ENCODE results near the gene SPTBN1.

SPTBN1 gene

DNA sequence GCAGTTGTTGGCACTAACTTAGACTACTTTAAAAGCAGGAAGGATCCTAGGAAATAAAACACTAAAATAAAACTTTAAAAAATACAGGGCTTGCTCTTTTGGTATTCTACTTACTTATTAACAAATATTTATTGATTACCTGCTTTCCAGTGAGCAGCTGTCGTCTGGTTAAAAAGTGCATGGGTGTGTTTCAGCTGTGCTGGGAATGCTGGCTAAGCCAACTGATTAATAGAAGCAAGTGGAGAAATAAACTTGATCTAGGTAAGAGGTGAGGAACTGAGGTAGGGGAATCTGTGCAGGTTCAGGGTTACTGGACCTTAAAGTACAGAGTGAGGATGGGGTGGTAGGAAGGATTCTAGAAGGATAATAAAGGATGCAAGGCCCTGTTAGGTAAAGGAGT, 110.8 kb downstream of the SPTBN1 start:
- H3K4me1 ChIP-seq (ENCODE audit: insufficient read depth, low read length), result peaks cover 47% of the 10 kb centered on the region
- WGBS, result 88% methylated on average over 1 of the region's 1 CpG
- H3K4me3 ChIP-seq (ENCODE audit: low read length), result no peak overlapping the region
- H3K27me3 ChIP-seq (ENCODE audit: insufficient read depth, low read length), result no peaks in the 10 kb centered on the region
- H3K9me3 ChIP-seq (ENCODE audit: insufficient read depth, low read depth, low read length), result no peaks in the 10 kb centered on the region
- no peak overlapping the region for H3K9ac ChIP-seq (ENCODE audit: low read depth, low read length)
- H3K27ac ChIP-seq (ENCODE audit: low read depth, low read length), result no peak overlapping the region
- no peaks in the 10 kb centered on the region for H3K36me3 ChIP-seq (ENCODE audit: insufficient read depth, low read length)

- Histone ChIP-seq H3K4me1 (ENCODE audit: insufficient read depth, low read length) (peaks cover 60% of the 10 kb centered on the region), H3K4me3 (ENCODE audit: low read length) (no peak overlapping the region), H3K27ac (ENCODE audit: low read depth, low read length) (no peak overlapping the region), H3K9me3 (ENCODE audit: insufficient read depth, low read depth, low read length) (no peaks in the 10 kb centered on the region), H3K36me3 (ENCODE audit: insufficient read depth, low read length) (no peaks in the 10 kb centered on the region), H3K27me3 (ENCODE audit: insufficient read depth, low read length) (no peaks in the 10 kb centered on the region), H3K9ac (ENCODE audit: low read depth, low read length) (no peak overlapping the region)
- 58% methylated on average over 5 of the region's 5 CpGs for WGBS
Observed at GRCh38 chr2:54568876-54569321, 112.8 kb downstream of the SPTBN1 start.

DNA sequence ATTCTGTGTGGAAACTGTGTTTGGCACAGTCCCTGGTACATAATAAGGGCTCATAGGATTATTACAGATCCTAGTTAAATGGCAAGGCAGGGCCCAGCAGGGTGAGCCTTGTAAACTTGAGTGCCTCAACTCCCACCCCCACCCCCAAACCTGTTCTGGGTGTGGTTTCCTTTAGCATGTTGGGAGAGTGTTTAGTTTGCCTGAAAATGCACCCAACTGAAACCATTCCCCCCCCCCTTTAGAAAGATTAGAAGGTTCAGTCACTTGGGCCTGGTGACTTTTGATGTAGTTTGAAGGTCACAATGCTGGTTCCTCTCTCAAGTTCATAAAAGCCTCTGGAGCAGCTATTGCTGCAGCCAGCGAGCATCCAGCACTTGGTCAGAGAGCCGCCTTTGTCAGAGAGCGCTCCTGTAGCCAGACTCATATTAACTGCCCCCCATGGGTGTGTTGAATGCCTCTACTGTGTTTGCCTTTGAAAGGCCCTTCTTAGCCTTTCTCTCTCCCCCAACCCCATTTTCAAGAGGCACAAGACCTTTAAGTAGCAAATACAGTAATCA, 113.7 kb downstream of the SPTBN1 start:
- WGBS, result 41% methylated on average over 3 of the region's 3 CpGs
- Histone ChIP-seq H3K27me3 (ENCODE audit: insufficient read depth, low read length) (no peaks in the 10 kb centered on the region), H3K27ac (ENCODE audit: low read depth, low read length) (peak overlapping the region; percentile 15; the same call in 1 of the 2 replicates), H3K4me3 (ENCODE audit: low read length) (peak overlapping the region; percentile 8; the same call in 1 of the 2 replicates), H3K9ac (ENCODE audit: low read depth, low read length) (0 out of 2 replicates have a peak overlapping the region, but pooled peaks have one; percentile 39), H3K9me3 (ENCODE audit: insufficient read depth, low read depth, low read length) (no peaks in the 10 kb centered on the region), H3K4me1 (ENCODE audit: insufficient read depth, low read length) (peaks cover 65% of the 10 kb centered on the region), H3K36me3 (ENCODE audit: insufficient read depth, low read length) (no peaks in the 10 kb centered on the region)

GRCh38 chr2:54570321-54570855, 114.3 kb downstream of the SPTBN1 start:
- H3K9ac ChIP-seq (ENCODE audit: low read depth, low read length), result 0 out of 2 replicates have a peak overlapping the region, but pooled peaks have one; percentile 39
- H3K9me3 ChIP-seq (ENCODE audit: insufficient read depth, low read depth, low read length), result no peaks in the 10 kb centered on the region
- H3K4me1 ChIP-seq (ENCODE audit: insufficient read depth, low read length), result peaks cover 70% of the 10 kb centered on the region
- 86% methylated on average over 5 of the region's 5 CpGs for WGBS
- no peaks in the 10 kb centered on the region for H3K27me3 ChIP-seq (ENCODE audit: insufficient read depth, low read length)
- H3K4me3 ChIP-seq (ENCODE audit: low read length), result 0 out of 2 replicates have a peak overlapping the region, but pooled peaks have one; percentile 8
- peak overlapping the region; percentile 15; the same call in 1 of the 2 replicates for H3K27ac ChIP-seq (ENCODE audit: low read depth, low read length)
- H3K36me3 ChIP-seq (ENCODE audit: insufficient read depth, low read length), result no peaks in the 10 kb centered on the region

- Histone ChIP-seq H3K9ac (ENCODE audit: low read depth, low read length) (no peak overlapping the region), H3K4me3 (ENCODE audit: low read length) (no peak overlapping the region), H3K9me3 (ENCODE audit: insufficient read depth, low read depth, low read length) (no peaks in the 10 kb centered on the region), H3K4me1 (ENCODE audit: insufficient read depth, low read length) (peaks cover 74% of the 10 kb centered on the region), H3K27me3 (ENCODE audit: insufficient read depth, low read length) (no peaks in the 10 kb centered on the region), H3K27ac (ENCODE audit: low read depth, low read length) (no peak overlapping the region), H3K36me3 (ENCODE audit: insufficient read depth, low read length) (no peaks in the 10 kb centered on the region)
- 64% methylated on average over 8 of the region's 10 CpGs for WGBS
Observed at GRCh38 chr2:54570925-54571694, 115.0 kb downstream of the SPTBN1 start.

- no peaks in the 10 kb centered on the region for H3K27me3 ChIP-seq (ENCODE audit: insufficient read depth, low read length)
- H3K27ac ChIP-seq (ENCODE audit: low read depth, low read length), result no peak overlapping the region
- H3K9ac ChIP-seq (ENCODE audit: low read depth, low read length), result no peak overlapping the region
- peaks cover 82% of the 10 kb centered on the region for H3K4me1 ChIP-seq (ENCODE audit: insufficient read depth, low read length)
- H3K36me3 ChIP-seq (ENCODE audit: insufficient read depth, low read length), result no peaks in the 10 kb centered on the region
- H3K9me3 ChIP-seq (ENCODE audit: insufficient read depth, low read depth, low read length), result no peaks in the 10 kb centered on the region
- H3K4me3 ChIP-seq (ENCODE audit: low read length), result no peak overlapping the region
- WGBS, result 58% methylated on average over 4 of the region's 4 CpGs
Observed at GRCh38 chr2:54572262-54572635, 116.1 kb downstream of the SPTBN1 start.

- Histone ChIP-seq H3K4me3 (ENCODE audit: low read length) (no peak overlapping the region), H3K4me1 (ENCODE audit: insufficient read depth, low read length) (peaks cover 85% of the 10 kb centered on the region)
Observed at GRCh38 chr2:54572636-54573536, 116.8 kb downstream of the SPTBN1 start.

GRCh38 chr2:54573537-54573919, 117.4 kb downstream of the SPTBN1 start:
- no peak overlapping the region for H3K9ac ChIP-seq (ENCODE audit: low read depth, low read length)
- H3K27ac ChIP-seq (ENCODE audit: low read depth, low read length), result no peak overlapping the region
- no peaks in the 10 kb centered on the region for H3K27me3 ChIP-seq (ENCODE audit: insufficient read depth, low read length)
- WGBS, result 78% methylated on average over 4 of the region's 5 CpGs
- no peaks in the 10 kb centered on the region for H3K36me3 ChIP-seq (ENCODE audit: insufficient read depth, low read length)
- no peak overlapping the region for H3K4me3 ChIP-seq (ENCODE audit: low read length)
- no peaks in the 10 kb centered on the region for H3K9me3 ChIP-seq (ENCODE audit: insufficient read depth, low read depth, low read length)
- peaks cover 85% of the 10 kb centered on the region for H3K4me1 ChIP-seq (ENCODE audit: insufficient read depth, low read length)

More at GRCh38 chr2:54572636-54573536, 116.8 kb downstream of the SPTBN1 start:
- Histone ChIP-seq H3K36me3 (ENCODE audit: insufficient read depth, low read length) (no peaks in the 10 kb centered on the region), H3K27ac (ENCODE audit: low read depth, low read length) (no peak overlapping the region), H3K9ac (ENCODE audit: low read depth, low read length) (no peak overlapping the region), H3K9me3 (ENCODE audit: insufficient read depth, low read depth, low read length) (no peaks in the 10 kb centered on the region), H3K27me3 (ENCODE audit: insufficient read depth, low read length) (no peaks in the 10 kb centered on the region)
- WGBS, result 69% methylated on average over 9 of the region's 9 CpGs

- Histone ChIP-seq H3K4me3 (ENCODE audit: low read length) (no peak overlapping the region), H3K27me3 (ENCODE audit: insufficient read depth, low read length) (no peaks in the 10 kb centered on the region), H3K27ac (ENCODE audit: low read depth, low read length) (no peak overlapping the region), H3K36me3 (ENCODE audit: insufficient read depth, low read length) (no peaks in the 10 kb centered on the region), H3K4me1 (ENCODE audit: insufficient read depth, low read length) (peaks cover 85% of the 10 kb centered on the region), H3K9me3 (ENCODE audit: insufficient read depth, low read depth, low read length) (no peaks in the 10 kb centered on the region), H3K9ac (ENCODE audit: low read depth, low read length) (no peak overlapping the region)
- 89% methylated on average over 9 of the region's 9 CpGs for WGBS
Observed at GRCh38 chr2:54574107-54574859, 118.2 kb downstream of the SPTBN1 start.

DNA sequence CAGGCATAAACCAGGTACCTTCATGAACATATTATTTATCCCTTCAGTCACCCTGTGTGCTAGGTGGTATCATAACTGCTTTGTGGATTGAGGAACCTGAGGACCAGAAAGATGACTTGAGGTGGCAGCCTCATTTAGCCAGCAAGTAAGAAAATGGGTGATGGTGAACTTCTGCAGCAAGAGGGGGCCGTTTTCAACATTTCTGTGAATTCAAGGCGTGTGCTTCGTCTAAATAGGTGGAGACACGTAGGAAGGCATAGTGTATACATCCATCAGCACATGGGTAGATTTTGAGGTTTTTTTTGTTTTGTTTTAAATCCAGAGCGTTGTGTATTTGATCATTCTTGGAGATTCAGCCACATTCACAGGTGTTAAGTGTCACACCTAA, 118.7 kb downstream of the SPTBN1 start:
- Histone ChIP-seq H3K9ac (ENCODE audit: low read depth, low read length) (no peak overlapping the region), H3K36me3 (ENCODE audit: insufficient read depth, low read length) (no peaks in the 10 kb centered on the region), H3K4me3 (ENCODE audit: low read length) (no peak overlapping the region), H3K9me3 (ENCODE audit: insufficient read depth, low read depth, low read length) (no peaks in the 10 kb centered on the region), H3K27me3 (ENCODE audit: insufficient read depth, low read length) (no peaks in the 10 kb centered on the region), H3K4me1 (ENCODE audit: insufficient read depth, low read length) (peaks cover 81% of the 10 kb centered on the region), H3K27ac (ENCODE audit: low read depth, low read length) (no peak overlapping the region)
- WGBS, result 81% methylated on average over 5 of the region's 5 CpGs

Data from HUES64 (cell line).